22Rv1 (cell line): ENCODE results near the gene CERS1.

Experiments used
- ZFX ChIP-seq: fragments of 450-650 bp; IDR thresholded peaks from 2 replicates; pipeline ENCODE4 v1.6.1; 2017; ENCODE audit warnings: antibody characterized with exemption, borderline replicate concordance
- TF ChIP-seq, protein P1 (sequence below): fragments of 450-650 bp; IDR thresholded peaks from 2 replicates; pipeline ENCODE4 v1.5.1; 2017; ENCODE audit warnings: mild to moderate bottlenecking

DNA sequence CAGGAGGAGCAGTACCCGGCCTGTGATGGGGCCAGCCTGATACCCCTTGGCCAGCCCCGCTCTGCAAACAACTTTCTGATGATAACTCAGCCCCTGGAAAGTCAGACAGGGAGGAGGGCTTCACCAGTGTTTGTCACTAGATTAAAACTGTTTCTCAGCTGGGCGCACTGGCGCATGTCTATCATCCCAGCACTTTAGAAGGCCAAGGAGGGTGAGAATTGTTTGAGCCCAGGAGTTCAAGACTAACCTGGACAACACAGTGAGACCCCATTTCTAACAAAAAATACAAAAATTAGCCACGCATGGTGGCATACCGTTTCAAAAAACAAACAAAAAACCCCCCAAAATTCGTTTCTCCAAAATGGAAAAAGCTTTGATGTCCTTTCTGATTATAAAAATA, 5.5 kb upstream of the CERS1 start:
- TF ChIP-seq, protein P1, sequence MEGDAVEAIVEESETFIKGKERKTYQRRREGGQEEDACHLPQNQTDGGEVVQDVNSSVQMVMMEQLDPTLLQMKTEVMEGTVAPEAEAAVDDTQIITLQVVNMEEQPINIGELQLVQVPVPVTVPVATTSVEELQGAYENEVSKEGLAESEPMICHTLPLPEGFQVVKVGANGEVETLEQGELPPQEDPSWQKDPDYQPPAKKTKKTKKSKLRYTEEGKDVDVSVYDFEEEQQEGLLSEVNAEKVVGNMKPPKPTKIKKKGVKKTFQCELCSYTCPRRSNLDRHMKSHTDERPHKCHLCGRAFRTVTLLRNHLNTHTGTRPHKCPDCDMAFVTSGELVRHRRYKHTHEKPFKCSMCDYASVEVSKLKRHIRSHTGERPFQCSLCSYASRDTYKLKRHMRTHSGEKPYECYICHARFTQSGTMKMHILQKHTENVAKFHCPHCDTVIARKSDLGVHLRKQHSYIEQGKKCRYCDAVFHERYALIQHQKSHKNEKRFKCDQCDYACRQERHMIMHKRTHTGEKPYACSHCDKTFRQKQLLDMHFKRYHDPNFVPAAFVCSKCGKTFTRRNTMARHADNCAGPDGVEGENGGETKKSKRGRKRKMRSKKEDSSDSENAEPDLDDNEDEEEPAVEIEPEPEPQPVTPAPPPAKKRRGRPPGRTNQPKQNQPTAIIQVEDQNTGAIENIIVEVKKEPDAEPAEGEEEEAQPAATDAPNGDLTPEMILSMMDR, result no peak
- no peak for TF ChIP-seq ZFX
